Gastrocnemius medialis (tissue), 4 donors: ENCODE data around the gene EXOSC5.

Experiments
- CTCF ChIP-seq, 5 experiments: fragments of 450-650 bp in 3 of 5; fragments of 200-600 bp in 2 of 5; sonication (generic) in 2 of 5; IDR thresholded peaks in 4 of 5; conservative IDR thresholded peaks in 1 of 5; 1 replicate in 4 of 5; 2 replicates in 1 of 5; pipeline ENCODE4 v1.5.1; 2016 to 2019; ENCODE audit warnings: antibody characterized with exemption in 5 of 5, mild to moderate bottlenecking in 3 of 5, moderate library complexity in 3 of 5
- POLR2A ChIP-seq, 2 donors: fragments of 450-650 bp; IDR thresholded peaks; one replicate each; pipeline ENCODE4 v1.6.1; 2017; ENCODE audit warnings: antibody characterized with exemption in 2 of 2, mild to moderate bottlenecking in 2 of 2, moderate library complexity in 2 of 2

GRCh38 chr19:41352279-41352608 is 44.9 kb downstream of the EXOSC5 start:
- no peak for TF ChIP-seq CTCF (IDR thresholded peaks at IDR 0.05 in 4 of 5, conservative IDR thresholded peaks at IDR 0.05 in 1 of 5)
- TF ChIP-seq POLR2A (IDR thresholded peaks at IDR 0.05), result no peak
